HepG2 (cell line): ENCODE measurements around the gene DALRD3. TPM values are rescaled to one million over a fixed set of nuclear protein-coding genes. Genes with fewer than 3 reads are reported as not detected.
A peak's percentile ranks its signal among the peaks of the same experiment; 100 is the strongest.

ENCODE experiments used
- CREM ChIP-seq, 2 experiments: sonication (generic) in 1 of 2; formaldehyde crosslinking in 1 of 2; IDR thresholded peaks; 2 replicates each; pipeline versions ENCODE4 v1.4.0 to v1.6.1; 2016 to 2020; ENCODE audit warnings: antibody characterized with exemption in 1 of 2, mild to moderate bottlenecking in 1 of 2, missing genetic modification reagents in 1 of 2
- CSRNP2 ChIP-seq: sonication (generic); formaldehyde crosslinking; conservative IDR thresholded peaks from 2 replicates; pipeline ENCODE4 v1.8.0; 2022; ENCODE audit warnings: low read depth, missing genetic modification reagents
- ELF1 ChIP-seq: sonication (generic); formaldehyde crosslinking; IDR thresholded peaks from 2 replicates; pipeline ENCODE4 v1.4.0; 2020; ENCODE audit warnings: missing genetic modification reagents
- ESRRA ChIP-seq: sonication (generic); formaldehyde crosslinking; IDR thresholded peaks from 2 replicates; pipeline ENCODE4 v1.5.1; 2020; ENCODE audit warnings: mild to moderate bottlenecking, low read depth, missing genetic modification reagents
- HDAC6 ChIP-seq: fragments of 200-600 bp; sonication (generic); IDR thresholded peaks from 2 replicates; pipeline ENCODE4 v1.7.0; 2017; ENCODE audit warnings: mild to moderate bottlenecking, antibody characterized with exemption, low read length, low read depth
- JUNB ChIP-seq: sonication (generic); formaldehyde crosslinking; IDR thresholded peaks from 2 replicates; pipeline ENCODE4 v1.8.0; 2022; ENCODE audit warnings: missing genetic modification reagents, mild to moderate bottlenecking, borderline replicate concordance
- MBD4 ChIP-seq: IDR thresholded peaks from 2 replicates; pipeline ENCODE4 v1.6.1; 2012; ENCODE audit warnings: low read length, inconsistent platforms, borderline replicate concordance
- RFX3 ChIP-seq: IDR thresholded peaks from 2 replicates; pipeline ENCODE4 v1.6.1; 2016; ENCODE audit warnings: missing biosample characterization, missing genetic modification reagents
- SALL1 ChIP-seq: sonication (generic); formaldehyde crosslinking; IDR thresholded peaks from 2 replicates; pipeline ENCODE4 v1.8.0; 2022; ENCODE audit warnings: mild to moderate bottlenecking, missing genetic modification reagents
- SRSF4 ChIP-seq: fragments of 200-400 bp; formaldehyde crosslinking; IDR thresholded peaks from one replicate; pipeline ENCODE4 v1.6.1; 2018; ENCODE audit warnings: mild to moderate bottlenecking, low read depth, low read length, moderate library complexity; ENCODE audit not compliant: poor library complexity, severe bottlenecking
- SRY ChIP-seq: sonication (generic); formaldehyde crosslinking; IDR thresholded peaks from 2 replicates; pipeline ENCODE4 v1.8.0; 2022; ENCODE audit warnings: mild to moderate bottlenecking, missing genetic modification reagents
- ZBTB34 ChIP-seq: sonication (generic); formaldehyde crosslinking; IDR thresholded peaks from 2 replicates; pipeline ENCODE4 v1.8.0; 2022; ENCODE audit warnings: mild to moderate bottlenecking, missing genetic modification reagents
- ZFP62 ChIP-seq: sonication (generic); formaldehyde crosslinking; IDR thresholded peaks from 2 replicates; pipeline ENCODE4 v1.4.0; 2020; ENCODE audit warnings: missing genetic modification reagents
- ZNF292 ChIP-seq: sonication (generic); formaldehyde crosslinking; IDR thresholded peaks from 2 replicates; pipeline ENCODE4 v1.8.1; 2022; ENCODE audit warnings: mild to moderate bottlenecking, low read depth, missing genetic modification reagents, borderline replicate concordance
- ZNF350 ChIP-seq: sonication (generic); formaldehyde crosslinking; IDR thresholded peaks from 2 replicates; pipeline ENCODE4 v1.4.0; 2020; ENCODE audit warnings: mild to moderate bottlenecking, low read depth, missing genetic modification reagents, borderline replicate concordance
- ZNF451 ChIP-seq: sonication (generic); formaldehyde crosslinking; IDR thresholded peaks from 2 replicates; pipeline ENCODE4 v1.5.0; 2020; ENCODE audit warnings: mild to moderate bottlenecking, missing genetic modification reagents
- ZNF512B ChIP-seq: sonication (generic); formaldehyde crosslinking; IDR thresholded peaks from 2 replicates; pipeline ENCODE4 v1.5.1; 2020; ENCODE audit warnings: missing genetic modification reagents, mild to moderate bottlenecking, borderline replicate concordance
- ZNF556 ChIP-seq: sonication (generic); formaldehyde crosslinking; IDR thresholded peaks from 2 replicates; pipeline ENCODE4 v1.4.0; 2020; ENCODE audit warnings: mild to moderate bottlenecking, missing genetic modification reagents, borderline replicate concordance
- ZNF598 ChIP-seq: sonication (generic); formaldehyde crosslinking; IDR thresholded peaks from 2 replicates; pipeline ENCODE4 v1.5.1; 2020; ENCODE audit warnings: mild to moderate bottlenecking, missing genetic modification reagents, borderline replicate concordance
- ZNF749 ChIP-seq: sonication (generic); formaldehyde crosslinking; IDR thresholded peaks from 2 replicates; pipeline ENCODE4 v1.8.0; 2022; ENCODE audit warnings: mild to moderate bottlenecking, missing genetic modification reagents, moderate library complexity, borderline replicate concordance
- ZNF773 ChIP-seq: sonication (generic); formaldehyde crosslinking; IDR thresholded peaks from 2 replicates; pipeline ENCODE4 v1.4.0; 2020; ENCODE audit warnings: missing genetic modification reagents, borderline replicate concordance
- polyA plus RNA-seq, 8 experiments: library from polyadenylated mRNA; depleted of rRNA in 3 of 8; stranded (reverse) in 7 of 8; unstranded in 1 of 8; fragments of >200 nt; fragmentation: Illumina TruSeq in 4 of 8; extraction: Trizol in 4 of 8; gene quantifications; 2 replicates each; pipeline versions ENCODE4 v1.2.1 to v1.2.3, GENCODE V29; 2011 to 2016; ENCODE audit warnings: low read depth in 4 of 8, missing spikeins in 1 of 8, mixed read lengths in 1 of 8; ENCODE audit not compliant: insufficient read depth in 1 of 8
- total RNA-seq, 5 experiments: library from RNA; depleted of rRNA; stranded (reverse); fragments of >200 nt; fragmentation: Illumina TruSeq; extraction: Trizol; gene quantifications; 2 replicates each; pipeline ENCODE4 v1.2.3, GENCODE V29; 2016; ENCODE audit warnings: low read depth in 1 of 5

Gene DALRD3
- total and polyA plus RNA-seq, 2 of the 13 experiments (the other 11 are each of a cell fraction or from before 2014, with no cell fraction given): 19.9 to 36.5 TPM

GRCh38 chr3:49021213-49021812 is 2.9 kb upstream of the DALRD3 start (continued):
- TF ChIP-seq ZNF749 (CRISPR knock-in tag) (no peak), CSRNP2 (CRISPR knock-in tag) (no peak), ZNF350 (CRISPR knock-in tag) (peak; percentile 48), ZNF598 (CRISPR knock-in tag) (no peak), CREM (IDR thresholded peaks at IDR 0.05) (peak; percentile 54), CREM (CRISPR knock-in tag; IDR thresholded peaks at IDR 0.05) (no peak), ZNF292 (CRISPR knock-in tag) (no peak), RFX3 (CRISPR knock-in tag) (no peak), SRSF4 (no peak), MBD4 (no peak), ZFP62 (CRISPR knock-in tag) (no peak), ELF1 (CRISPR knock-in tag) (peak; percentile 92), ZBTB34 (CRISPR knock-in tag) (no peak), ZNF556 (CRISPR knock-in tag) (no peak), HDAC6 (no peak), ZNF451 (no peak; the same call in 1 of the 2 replicates), SALL1 (peak; percentile 80), JUNB (CRISPR knock-in tag) (no peak), SRY (CRISPR knock-in tag) (no peak; the same call in 1 of the 2 replicates), ZNF773 (CRISPR knock-in tag) (no peak), ZNF512B (CRISPR knock-in tag) (0 out of 2 replicates have a peak, but pooled peaks have one; percentile 28), ESRRA (CRISPR knock-in tag) (no peak)
